NCI-H526 (cell line): Measurements from ENCODE around the gene TMIE.

Source experiments
- DNase-seq, 2 experiments: peaks; one replicate each; lab custom pipeline; 2025; lab: John Stamatoyannopoulos, UW

The TMIE gene

DNA sequence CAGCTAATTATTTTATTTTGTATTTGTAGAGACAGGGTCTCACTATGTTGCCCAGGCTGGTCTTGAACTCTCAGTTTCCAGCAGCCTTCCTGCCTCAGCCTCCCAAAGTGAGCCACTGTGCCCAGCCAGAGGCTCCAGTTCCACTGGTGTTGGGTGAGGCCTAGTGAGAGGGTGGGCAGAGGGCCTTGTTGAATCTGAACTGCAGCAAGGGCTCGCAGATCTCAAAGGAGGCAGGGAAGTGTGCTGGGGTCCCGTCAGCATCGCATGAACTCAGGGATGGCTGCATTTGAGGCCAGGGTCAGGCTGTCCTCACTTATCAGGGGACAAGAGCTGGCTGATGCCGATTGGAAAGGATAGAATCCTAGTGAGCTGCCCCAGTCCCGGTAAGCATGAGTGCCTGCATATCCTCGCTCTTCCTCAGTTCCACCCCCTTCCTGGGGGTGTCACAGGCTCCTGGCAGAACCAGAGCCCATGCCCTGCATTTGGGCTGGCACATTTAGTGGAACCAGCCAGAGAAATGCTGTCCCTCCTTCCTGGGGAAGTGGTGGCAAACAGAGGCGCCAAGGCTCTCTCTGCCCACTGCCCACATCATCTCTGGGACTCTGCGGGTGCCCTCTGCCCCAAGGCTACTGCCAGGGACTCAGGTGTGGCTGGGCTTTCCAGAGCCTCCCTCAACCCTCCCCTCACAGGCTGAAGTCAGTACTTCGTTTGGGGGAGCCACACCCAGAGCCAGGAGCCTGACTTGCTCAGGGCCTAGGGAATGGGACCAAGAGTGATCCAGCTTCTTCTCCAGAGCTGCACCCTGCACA lies 31.8 kb upstream of the TMIE start:
- no peak for DNase-seq

DNA sequence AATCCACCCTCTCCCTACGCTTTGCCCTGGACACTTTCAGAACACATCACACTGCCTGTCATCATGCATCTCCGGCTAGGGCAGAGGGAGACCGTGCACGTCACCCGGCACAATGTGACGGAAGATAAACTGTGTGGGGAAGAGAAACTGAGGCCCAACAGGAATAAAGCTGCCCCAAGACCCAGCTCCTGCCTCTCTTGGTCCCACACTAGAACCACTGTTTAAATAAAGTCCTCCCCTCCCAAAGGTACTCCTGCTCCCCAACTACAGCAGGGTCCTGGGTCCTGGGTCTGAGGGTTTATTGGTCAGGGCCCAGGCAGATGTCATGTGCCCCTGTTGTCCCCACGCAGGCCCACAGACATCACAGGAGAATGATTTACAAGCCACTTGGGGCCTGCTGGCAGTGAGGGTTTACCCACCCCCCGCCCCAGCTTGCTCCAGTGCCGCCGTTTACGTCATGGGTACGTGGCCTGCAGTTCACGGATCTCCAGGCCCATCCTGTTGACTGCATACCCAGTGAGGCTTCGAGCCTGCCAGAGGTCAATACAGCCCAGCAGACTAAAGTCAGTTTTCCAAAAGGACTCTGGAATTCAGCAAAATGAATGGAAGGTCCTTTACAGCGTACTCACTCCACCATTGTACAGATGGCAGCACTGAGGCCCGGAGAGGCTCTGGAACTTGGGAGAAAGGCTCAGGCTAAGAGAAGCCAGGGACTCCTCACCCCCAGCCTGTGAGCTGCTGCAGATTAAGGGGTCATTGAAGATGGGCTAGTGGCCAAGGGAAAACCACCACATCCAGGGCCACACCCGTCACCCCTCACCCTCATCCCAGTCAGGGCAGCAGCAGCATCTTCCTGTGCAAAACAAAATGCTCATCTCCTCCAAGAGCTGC lies 30.9 kb upstream of the TMIE start:
- DNase-seq = no peak

DNA sequence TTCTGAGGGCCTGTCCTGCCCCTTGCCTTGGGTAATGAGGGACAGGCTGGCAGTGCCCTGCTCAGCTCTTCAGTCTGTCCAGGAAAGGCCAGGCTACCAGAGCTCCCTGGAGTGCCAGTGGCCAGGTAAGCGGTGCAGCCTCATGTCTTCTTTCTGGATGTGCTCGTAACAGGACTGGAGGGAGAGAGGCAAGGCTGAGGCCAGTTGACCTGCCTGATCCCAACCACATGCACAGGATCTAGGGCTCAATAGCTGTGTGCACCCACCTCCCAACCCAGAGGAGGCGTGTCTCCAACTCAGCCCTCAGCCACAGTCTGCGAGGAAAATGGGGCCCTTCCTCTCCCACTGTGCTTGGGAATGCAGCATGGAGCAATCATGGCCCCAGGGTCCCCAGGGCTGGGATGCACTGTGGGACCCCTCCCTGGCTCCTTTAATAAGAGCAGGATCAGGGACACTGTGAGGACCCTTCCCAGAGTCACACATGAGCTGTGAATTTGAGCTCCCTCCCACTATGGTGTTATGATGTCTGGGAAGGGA lies 30.2 kb upstream of the TMIE start:
- DNase-seq = no peak

DNA sequence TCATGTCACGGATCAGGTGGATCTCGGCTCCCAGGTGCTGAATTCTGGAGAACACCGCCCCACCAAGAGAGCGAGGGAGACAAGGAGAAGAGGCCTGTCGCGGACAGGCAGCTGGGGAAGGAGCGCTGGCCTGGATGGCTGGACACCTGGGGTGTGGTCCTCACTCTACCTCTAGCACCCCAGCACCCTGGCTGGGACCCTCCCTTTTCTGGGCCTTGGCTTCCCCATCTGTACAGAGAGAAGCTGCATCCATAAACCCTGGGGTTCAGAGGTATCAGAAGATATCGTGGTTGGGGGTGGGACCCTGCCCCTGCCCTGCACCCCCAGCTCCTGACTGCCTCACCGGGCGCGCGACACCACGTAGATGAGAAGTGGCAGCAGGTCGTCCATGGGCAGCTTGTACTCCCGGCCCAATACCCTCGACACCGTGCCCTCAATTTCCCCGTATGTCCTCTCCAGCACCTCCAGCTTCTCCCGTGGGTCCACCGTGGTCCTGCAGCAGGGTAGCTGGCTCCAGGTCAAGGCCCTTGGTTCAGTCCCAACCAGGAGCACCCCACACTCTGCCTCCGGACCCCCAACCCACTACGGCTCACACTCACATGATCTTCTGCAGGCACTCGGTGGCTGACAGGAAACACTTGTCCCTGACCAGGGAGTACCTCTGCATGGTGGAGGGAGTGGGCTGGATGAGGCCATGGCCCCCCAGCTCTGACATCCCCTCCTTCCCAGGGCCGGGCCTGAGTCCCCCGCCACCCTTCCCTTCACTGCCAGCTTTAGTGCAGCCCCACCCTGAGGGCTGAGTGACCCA lies 29.4 kb upstream of the TMIE start:
- DNase-seq = no peak

DNA sequence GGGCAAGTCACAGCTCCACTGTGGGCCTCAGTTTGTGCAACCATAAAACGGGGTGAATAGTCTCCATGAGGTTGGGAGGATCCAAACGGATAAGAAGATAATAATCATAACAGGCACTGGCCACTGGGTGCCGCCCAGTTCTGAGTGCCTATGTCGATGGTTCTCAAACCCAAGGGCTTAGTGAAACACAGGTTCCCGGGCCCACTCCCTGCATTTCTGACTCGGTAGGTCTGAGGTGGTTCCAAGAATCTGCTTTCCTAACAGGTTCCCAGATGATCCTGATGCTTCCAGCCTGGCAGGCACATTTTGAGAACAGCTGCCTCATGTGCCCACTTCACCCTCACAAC lies 28.9 kb upstream of the TMIE start:
- no peak for DNase-seq

DNA sequence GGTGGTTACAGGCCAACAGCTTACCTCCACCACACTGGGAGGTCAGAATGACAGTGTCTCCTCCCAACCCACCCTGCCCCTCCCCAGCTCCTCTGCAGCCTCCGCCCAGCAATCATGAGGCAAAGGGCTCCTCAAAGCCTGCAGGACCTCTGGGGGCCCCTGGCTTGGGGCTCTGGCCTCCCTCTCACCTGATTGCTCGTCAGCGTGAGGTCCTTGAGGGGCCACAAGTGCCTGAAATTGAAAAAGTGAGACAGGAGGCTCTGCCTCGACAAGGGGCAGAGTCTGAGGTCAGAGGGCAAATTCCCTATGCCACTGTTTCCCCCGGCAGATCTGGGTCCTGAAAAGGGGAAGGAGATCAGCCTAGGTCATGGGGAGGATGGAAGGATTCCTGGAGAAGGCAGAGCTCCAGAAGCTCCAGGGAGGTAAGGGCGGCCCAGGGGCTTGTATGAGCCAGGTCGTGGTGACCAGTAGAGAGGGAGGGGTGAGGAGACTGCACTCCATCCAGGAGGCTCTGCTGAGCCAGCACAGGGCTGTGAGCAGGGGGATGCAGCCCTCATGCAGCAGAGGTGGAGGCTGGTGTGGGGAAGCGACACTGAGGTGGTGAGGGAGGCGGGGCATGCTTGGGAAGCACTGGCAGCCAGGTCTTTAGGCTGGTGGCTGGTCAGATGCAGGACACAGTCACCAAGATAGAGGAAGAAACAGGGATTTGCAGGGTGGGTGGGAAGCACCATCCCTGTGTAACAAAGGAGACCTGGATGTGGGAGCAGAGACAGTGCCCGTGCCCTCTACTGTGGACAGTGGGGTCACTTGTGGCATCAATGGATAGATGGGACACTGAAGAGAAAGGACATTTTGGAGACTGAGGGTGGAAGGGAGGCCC lies 27.8 kb upstream of the TMIE start:
- DNase-seq = no peak

DNA sequence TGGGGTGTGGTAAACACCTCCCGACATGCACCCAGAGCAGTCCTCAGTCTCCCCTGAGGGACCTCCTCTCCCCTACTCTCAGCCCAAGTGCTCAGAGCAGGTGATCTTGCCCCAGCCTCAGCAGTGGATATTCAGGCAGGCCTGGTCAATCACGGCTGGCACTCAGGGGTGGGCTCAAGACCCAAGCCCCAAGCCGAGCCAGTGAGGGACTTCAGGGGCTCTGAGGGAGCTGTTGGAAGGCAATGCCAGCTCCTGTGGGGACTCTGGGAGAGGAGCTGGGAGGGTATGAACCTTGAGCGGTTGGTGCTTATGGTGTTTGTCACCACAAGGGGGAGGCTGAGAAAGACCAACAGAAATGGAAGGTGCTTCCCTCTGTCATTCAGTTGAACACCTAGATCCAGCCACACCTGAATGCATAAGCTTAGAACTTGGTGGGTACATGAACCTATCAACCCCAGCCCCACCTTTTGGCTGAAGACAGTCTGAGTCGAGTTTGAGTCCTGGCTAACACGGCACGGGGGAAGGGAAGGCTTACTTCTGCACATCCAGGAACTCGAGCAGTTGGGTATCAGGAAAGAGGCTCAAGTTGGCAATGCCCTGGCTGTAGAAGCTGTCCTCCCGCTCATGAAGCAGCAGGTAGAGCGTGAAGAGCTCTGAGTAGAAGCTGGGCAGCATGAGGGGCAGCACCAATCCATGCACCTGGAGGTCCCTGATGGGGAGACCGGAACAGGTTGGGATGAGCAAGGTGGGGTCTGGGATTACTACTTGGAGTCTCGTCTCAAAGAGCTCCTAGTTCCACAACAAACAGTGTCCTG lies 27.0 kb upstream of the TMIE start:
- no peak for DNase-seq

DNA sequence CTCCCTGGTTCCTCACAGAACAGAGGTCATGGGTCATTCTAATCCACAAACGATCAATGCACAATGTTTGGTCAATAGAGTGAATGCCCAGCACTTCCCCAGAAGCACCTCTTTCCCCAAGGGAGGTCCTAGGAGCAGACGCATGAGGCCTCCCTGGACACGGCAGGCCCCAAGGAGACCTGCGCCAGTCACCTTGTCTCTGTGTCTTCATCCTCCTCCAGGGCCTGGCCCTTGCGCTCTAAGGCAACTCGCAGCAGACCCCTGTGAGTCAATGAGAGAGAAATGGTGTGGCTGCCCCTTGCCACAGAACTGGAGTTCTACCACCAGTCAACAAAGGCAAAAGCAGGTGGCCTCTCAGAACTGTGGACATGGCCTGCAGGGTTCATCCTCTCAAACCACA lies 25.8 kb upstream of the TMIE start:
- no peak for DNase-seq

DNA sequence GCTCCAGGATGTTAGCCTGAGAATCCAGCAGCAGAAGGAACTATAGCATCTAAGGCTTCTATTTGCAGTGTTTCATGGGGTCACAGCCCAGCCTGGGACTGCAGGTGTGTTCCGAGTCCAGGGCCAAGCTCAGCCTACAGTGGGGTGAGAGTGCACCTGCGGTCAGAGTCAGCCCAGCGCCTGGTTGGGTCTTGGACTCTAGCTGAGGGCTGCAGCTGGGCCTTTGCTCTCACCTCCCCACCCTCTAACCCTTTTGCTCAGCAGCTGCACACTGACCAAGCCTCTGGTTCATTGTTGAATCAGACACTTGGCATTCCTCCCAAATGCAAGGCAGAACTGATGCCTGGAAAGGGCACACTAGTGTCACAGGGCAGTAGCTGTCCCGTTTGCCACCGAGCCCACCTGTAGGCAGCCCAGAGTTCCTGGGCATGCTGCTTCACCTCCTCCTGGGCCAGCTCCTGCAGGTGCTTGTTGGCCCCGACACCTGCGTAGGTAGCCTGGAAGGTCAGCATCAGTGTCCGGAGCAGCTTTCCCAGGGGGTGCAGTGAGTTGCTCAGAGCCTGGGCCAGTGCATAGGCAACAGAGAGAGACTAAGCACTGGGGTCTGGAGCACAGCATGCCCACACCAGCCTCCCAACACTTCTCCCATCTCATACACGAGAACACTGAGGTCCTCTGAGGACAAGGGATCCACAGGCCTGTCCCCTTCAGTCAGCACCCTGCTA lies 25.2 kb upstream of the TMIE start:
- no peak for DNase-seq

DNA sequence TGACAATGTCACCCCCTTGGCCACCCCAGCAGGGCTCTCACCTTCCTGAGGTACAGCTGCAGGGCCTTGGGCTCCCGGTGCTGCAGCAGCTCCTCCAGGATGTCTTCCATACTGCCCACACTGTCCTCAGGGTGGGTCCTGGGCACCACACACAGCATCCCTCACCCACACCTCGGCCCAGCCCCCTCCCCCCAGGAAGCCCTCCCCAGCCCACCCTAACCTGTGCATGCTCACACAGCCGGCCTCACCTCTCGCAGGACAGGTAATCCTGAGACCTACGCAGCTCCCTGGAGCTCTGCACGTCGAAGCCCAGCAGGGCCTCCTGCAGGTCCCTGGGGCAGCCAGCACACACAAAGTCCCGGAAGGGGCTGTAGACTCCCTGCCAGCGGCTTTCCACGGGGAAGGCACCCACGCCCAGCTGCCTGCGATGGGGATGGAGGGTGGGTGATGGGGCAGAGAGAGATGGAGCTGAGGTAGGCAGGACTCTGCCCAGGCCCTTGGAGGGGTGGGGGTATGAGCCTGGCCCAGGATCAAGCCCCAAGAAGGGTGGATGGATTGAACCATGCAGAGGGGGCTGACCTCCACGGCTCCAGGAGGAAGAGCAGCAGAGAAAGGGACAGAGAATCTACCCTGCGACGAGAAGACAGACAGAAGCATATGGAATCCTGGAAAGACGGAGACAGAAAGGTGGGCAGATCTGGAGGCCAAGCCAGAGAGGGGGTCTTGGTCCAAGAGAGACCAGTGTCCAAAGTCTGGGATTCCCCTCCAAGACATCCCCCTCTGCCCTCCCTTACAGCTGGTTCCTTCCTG lies 24.4 kb upstream of the TMIE start:
- no peak for DNase-seq

DNA sequence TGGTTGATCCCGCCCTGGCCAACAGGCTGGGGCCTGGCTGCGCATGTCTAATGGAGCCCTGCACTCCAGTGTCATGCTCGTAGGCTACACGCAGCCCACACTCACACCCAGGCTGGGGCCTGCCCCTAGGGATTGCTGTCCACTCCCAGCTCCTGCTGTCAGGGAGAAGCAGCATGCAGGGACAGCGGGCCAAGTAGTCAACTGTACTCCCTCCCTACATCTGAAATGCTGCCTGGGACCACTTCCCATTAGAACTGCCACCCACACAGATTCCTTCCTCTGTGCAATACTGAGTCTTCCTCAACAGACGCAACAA lies 23.8 kb upstream of the TMIE start:
- DNase-seq = no peak

DNA sequence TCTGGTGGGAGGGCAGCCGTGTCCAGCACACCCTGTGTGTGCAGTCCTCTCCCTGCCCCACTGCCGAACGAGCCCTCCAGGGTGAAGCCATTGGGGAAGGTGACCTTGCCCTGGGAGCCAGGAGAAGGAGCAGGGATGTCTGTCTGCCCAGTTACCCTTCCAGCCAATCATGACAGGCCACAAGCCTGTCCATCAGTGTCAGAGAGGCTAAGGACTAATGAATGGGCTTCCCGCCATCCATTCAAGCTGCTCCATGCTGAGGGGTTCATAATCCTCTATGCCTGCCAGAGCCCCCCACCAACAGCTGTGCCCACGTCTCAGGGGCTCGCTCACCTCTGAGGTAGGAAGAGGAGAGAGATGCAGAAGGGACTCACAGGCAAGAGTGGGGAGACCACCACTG lies 22.9 kb upstream of the TMIE start:
- no peak for DNase-seq

DNA sequence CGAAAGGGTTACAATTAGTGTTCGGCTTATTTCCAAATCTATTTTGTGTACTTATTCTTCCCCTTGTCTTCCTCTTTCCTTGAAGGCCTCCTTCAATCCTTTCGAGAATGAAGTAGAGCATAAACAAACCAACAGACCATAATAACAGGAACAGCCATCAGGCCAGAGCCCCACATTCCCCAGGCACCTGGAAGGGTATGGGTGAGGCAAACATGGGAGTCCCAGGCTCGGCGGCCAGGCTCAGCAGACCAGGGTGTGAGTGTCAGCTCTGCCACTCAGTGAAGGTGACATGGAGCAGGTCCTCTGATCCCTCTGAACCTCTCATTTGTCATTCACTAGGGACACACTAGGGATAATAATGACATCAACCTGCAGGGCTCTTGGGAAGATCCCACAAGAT lies 21.5 kb upstream of the TMIE start:
- no peak for DNase-seq

DNA sequence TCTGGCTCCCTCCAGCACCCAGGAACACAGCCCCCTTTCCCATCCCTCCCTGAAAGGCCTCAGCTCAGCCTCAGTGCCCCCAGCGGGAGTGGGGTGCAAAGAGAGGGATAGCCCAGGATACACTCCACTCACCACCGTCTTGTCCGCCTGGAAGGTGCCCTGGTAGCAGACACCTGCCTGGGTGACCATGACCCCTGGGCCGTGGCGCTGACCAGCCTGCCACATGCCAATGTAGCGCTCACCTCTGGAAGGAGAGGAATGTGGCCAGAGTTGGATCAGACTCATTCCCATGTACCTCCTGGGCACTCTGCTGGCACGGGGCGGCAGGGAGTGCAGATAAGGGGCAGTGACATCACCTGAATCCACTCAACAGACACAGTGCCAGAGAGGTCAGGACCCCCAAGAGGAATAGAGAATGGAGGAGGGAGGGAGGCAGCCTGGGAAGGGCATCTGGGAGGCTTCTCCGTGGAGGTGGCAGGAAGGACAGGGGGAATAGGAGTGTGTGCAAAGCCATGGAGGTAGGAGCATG lies 20.8 kb upstream of the TMIE start:
- DNase-seq = no peak

DNA sequence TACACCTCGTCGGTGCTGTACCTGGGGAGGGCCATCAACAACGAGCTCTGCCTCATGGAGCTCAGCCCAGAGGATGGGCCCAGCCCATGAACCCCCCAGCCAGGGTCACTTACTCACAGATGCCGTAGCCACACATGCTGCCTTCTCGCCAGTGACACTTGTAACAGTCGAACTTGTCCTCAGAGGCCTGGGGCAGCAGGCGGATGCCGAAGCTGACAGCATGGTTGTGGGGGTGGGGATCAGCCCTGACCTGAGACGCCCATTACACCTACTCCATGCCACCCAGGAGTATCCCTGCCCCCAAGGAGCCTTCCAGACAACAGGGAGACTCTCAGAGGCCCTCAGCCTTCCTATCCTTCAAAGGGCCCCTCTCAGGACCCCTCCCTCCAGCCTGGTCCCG lies 19.8 kb upstream of the TMIE start:
- DNase-seq = no peak

DNA sequence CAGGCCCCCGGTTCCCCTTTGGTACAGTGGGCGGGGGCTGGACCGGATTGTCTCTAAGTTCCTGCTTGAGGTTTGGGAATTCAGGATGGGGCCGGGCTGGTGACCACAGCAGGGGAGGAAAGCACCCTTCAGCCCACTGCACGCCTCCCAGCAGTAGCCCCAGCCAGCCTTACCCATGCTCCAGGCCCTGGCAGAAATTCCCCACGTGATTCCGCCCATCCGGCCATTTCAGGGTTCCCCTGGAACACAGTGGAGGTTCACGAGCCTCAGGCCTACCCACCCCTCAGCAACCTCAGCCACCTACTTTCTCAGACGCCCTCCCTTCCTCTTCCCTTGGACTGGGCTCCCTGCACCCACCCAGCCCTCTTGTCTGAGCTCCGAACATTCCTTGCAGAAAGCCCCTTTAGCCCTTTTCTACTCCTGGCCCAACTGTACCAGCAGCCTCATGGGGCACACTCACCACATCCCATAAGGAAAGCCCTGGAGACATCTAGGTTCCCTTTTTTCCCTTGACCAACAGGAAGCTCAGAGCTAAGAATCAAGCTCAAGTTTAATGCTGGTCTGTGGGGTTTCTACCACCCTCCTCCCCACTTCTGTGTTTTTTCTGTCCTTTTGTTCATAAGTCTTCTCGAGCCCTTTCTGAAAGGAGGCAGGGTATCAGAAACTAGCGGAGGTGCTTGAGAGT lies 19.2 kb upstream of the TMIE start:
- no peak for DNase-seq

DNA sequence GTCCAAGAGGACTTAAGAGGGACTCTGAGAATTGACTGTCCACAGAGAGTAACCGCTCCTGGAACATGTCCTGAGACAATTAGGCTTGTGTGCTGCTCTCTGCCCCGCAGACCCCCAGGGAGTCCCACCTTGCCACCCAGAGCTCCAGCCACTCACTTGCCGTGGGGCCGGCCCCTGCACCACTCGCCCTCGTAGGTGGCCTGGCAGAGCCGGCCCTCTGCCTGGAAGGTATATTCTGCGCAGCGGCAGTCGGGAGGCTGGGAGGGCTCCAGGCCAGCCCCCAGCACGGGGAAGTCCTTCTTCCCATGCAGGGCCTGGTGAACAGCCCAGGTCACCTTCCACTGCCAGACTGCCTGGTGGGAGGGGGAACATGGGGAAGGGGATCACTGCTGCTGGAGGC lies 18.2 kb upstream of the TMIE start:
- DNase-seq = no peak

DNA sequence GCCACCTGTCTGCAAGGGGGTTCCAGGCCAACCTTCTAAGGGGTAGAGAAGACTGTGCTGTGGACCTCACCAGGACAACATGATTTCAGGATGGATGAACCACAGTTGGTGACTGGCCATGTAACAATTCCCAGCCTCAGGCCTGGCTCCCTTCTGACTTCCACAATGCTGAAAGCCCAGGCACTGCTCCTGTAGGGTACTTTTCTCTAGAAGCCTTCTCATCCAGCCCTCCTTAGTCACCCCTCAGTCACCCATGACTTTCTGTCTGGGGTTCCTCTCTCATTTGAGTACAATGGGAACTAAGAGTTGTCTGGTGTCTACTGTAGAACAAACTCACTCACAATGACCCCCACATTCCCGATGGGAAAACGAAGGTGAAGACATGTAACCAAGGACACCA lies 16.3 kb upstream of the TMIE start:
- DNase-seq = no peak
